SK-N-MC (cell line): ENCODE results near the gene PIGQ.

Experiments
- DNase-seq: peaks from one replicate; pipeline ENCODE4 v3.0.0-alpha.2; 2011; ENCODE audit warnings: low read depth, low spot score
- H3K27ac ChIP-seq: fragments of 200-600 bp; sonication (generic); 2 replicates; pipeline ENCODE4 v1.5.1; 2016; ENCODE audit warnings: mixed run types
- H3K36me3 ChIP-seq: fragments of 200-600 bp; sonication (generic); 2 replicates; pipeline ENCODE4 v1.6.1; 2017; ENCODE audit warnings: antibody characterized with exemption, low read length, mixed read lengths; ENCODE audit not compliant: insufficient read depth
- H3K4me3 ChIP-seq: fragments of 200-600 bp; sonication (generic); 2 replicates; pipeline ENCODE4 v1.5.1; 2016
- H3K9ac ChIP-seq: fragments of 200-600 bp; sonication (generic); 2 replicates; pipeline ENCODE4 v1.8.0; 2017; ENCODE audit warnings: mixed run types, mixed read lengths; ENCODE audit not compliant: insufficient read length
- H3K9me3 ChIP-seq: fragments of 200-600 bp; sonication (generic); 2 replicates; pipeline ENCODE4 v1.6.1; 2017; ENCODE audit warnings: low read depth, mild to moderate bottlenecking, antibody characterized with exemption, low read length, moderate library complexity, mixed read lengths
- EZH2 ChIP-seq: fragments of 200-600 bp; sonication (generic); IDR thresholded peaks from one replicate; pipeline ENCODE4 v1.6.1; 2017; ENCODE audit warnings: antibody characterized with exemption
- FOXP2 ChIP-seq: optimal IDR thresholded peaks from 2 replicates; pipeline ENCODE3; 2011; ENCODE audit warnings: mild to moderate bottlenecking, moderate library complexity; ENCODE audit not compliant: insufficient read depth; ENCODE audit errors: extremely low read length, control extremely low read depth
- POLR2AphosphoS5 ChIP-seq: IDR thresholded peaks from 2 replicates; pipeline ENCODE4 v1.6.1; 2012; ENCODE audit warnings: mild to moderate bottlenecking, low read depth, low read length, borderline replicate concordance

PIGQ gene

DNA sequence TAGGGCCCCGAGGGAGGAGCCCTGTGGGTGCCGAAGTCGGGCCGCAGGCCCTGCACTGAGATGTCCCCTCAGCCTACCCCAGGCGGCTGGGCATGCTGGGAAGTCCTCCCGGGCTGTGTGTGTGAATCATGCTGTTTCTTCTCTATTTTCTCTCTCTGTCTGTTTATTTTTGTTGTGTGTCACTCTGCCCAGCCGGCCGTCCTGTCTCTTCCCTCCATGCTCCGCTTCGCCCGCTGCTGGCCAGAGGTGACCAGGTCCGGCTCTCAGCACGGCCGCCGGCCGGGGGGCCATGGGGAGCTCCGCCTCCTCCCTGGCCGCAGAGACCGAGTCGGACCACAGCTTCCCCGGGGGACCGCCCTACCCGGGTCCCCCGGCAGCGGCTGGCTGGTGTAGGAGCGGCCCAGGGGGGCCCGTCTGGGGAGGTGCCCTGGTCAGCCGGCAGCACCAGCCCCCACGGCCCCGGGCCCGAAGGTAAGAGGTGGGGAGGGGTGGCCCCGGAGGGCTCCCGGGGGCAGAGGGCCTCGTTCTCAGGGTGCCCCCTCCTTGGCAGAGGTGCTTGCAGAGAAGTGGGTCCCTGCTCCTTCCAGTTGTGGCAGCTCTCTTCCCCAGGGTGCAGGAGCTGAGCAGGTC is 29.8 kb upstream of the PIGQ start:
- Histone ChIP-seq H3K36me3 (no peaks in the 10 kb centered on the region; the same call in 1 of the 2 replicates), H3K9ac (no peak overlapping the region), H3K4me3 (no peak overlapping the region), H3K27ac (no peak overlapping the region), H3K9me3 (no peaks in the 10 kb centered on the region)
- no peak for DNase-seq
- TF ChIP-seq POLR2AphosphoS5 (no peak), EZH2 (no peak), FOXP2 (no peak)

GRCh38 chr16:540645-541340 is 29.0 kb upstream of the PIGQ start:
- H3K9me3 ChIP-seq, result no peaks in the 10 kb centered on the region
- no peaks in the 10 kb centered on the region; the same call in 1 of the 2 replicates for H3K36me3 ChIP-seq
- no peak overlapping the region for H3K27ac ChIP-seq
- no peak for DNase-seq
- no peak overlapping the region for H3K4me3 ChIP-seq
- no peak overlapping the region for H3K9ac ChIP-seq
- no peak for TF ChIP-seq FOXP2
- no peak for TF ChIP-seq EZH2
- no peak for TF ChIP-seq POLR2AphosphoS5

DNA sequence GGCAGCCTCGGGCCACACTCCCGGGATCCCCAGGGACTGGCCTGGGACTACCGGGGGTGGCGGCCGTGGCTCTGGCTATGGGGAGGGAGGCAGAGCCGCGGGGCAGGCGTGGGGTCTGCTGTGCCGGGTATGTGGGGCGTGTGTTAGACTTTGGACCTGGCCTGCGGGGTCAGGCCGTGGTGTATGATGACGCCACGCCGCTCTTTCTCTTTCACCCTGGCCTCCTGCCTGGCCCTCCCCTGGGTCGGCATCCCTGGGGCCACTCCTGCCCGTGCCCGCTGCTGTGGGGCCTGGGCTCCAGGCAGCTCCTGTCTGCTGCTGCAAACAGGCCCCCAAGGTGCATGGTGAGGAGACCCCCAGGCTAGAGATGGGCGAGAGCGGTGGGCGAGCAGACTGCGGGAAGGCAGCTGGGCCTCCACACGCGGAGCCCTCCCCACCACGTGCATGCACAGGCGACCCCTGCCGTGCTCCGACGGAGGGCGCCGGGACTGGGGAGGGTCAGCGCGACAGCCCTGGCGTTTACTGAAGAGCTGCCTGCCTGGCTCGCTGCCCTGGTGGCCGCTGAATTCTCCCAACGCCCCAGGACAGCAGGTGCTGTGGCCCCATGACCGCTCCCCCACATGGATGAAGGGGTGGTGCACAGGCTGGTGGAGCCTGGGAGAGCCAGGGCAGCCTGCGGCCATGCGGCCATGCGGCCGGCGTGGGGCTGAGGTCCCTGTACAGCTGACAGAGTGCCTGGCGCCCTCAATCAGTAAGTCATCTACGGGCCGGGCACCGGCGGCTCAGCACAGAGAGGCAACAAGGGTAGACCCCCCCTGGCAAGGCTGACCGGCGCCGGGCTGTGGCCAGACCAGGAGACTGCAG is 26.2 kb upstream of the PIGQ start:
- H3K4me3 ChIP-seq, result no peak overlapping the region

GRCh38 chr16:544517-544916 is 25.3 kb upstream of the PIGQ start:
- Histone ChIP-seq H3K9ac (no peak overlapping the region), H3K27ac (no peak overlapping the region), H3K36me3 (peaks cover 4% of the 10 kb centered on the region; the same call in 1 of the 2 replicates), H3K9me3 (no peaks in the 10 kb centered on the region), H3K4me3 (no peak overlapping the region)
- DNase-seq, result no peak
- no peak for TF ChIP-seq EZH2
- no peak for TF ChIP-seq FOXP2
- no peak for TF ChIP-seq POLR2AphosphoS5

More for the DNA sequence above, 26.2 kb upstream of the PIGQ start:
- H3K27ac ChIP-seq, result no peak overlapping the region
- no peak overlapping the region for H3K9ac ChIP-seq
- TF ChIP-seq EZH2, result no peak
- TF ChIP-seq FOXP2, result no peak
- no peak for TF ChIP-seq POLR2AphosphoS5
- peaks cover under 1% of the 10 kb centered on the region; the same call in 1 of the 2 replicates for H3K36me3 ChIP-seq
- no peaks in the 10 kb centered on the region for H3K9me3 ChIP-seq
- no peak for DNase-seq

- TF ChIP-seq EZH2, result no peak
- TF ChIP-seq POLR2AphosphoS5, result no peak
- no peak for TF ChIP-seq FOXP2
- Histone ChIP-seq H3K9ac (no peak overlapping the region), H3K9me3 (no peaks in the 10 kb centered on the region), H3K4me3 (no peak overlapping the region), H3K27ac (no peak overlapping the region), H3K36me3 (peaks cover 4% of the 10 kb centered on the region; the same call in 1 of the 2 replicates)
- DNase-seq, result no peak
Measured at GRCh38 chr16:546909-547770, 22.6 kb upstream of the PIGQ start.

GRCh38 chr16:548586-548985 is 21.2 kb upstream of the PIGQ start:
- no peak overlapping the region for H3K27ac ChIP-seq
- no peak overlapping the region for H3K4me3 ChIP-seq
- TF ChIP-seq EZH2 (no peak), POLR2AphosphoS5 (no peak), FOXP2 (no peak)
- no peak for DNase-seq
- no peak overlapping the region for H3K9ac ChIP-seq
- no peaks in the 10 kb centered on the region for H3K9me3 ChIP-seq
- peaks cover 4% of the 10 kb centered on the region; the same call in 1 of the 2 replicates for H3K36me3 ChIP-seq

- Histone ChIP-seq H3K4me3 (no peak overlapping the region), H3K27ac (no peak overlapping the region), H3K9ac (no peak overlapping the region), H3K9me3 (no peaks in the 10 kb centered on the region), H3K36me3 (peaks cover 4% of the 10 kb centered on the region; the same call in 1 of the 2 replicates)
- no peak for DNase-seq
- TF ChIP-seq POLR2AphosphoS5 (no peak), EZH2 (no peak), FOXP2 (no peak)
Measured at GRCh38 chr16:549544-550263, 20.1 kb upstream of the PIGQ start.
